Neural progenitor cell (in vitro differentiated cells): Measurements from ENCODE around the gene COLEC12.

ENCODE experiments used
- CTCF ChIP-seq: fragments of 200-600 bp; sonication (generic); IDR thresholded peaks from 2 replicates; pipeline ENCODE4 v1.5.1; 2017; ENCODE audit warnings: antibody characterized with exemption, mild to moderate bottlenecking
- EZH2 ChIP-seq: fragments of 200-600 bp; sonication (generic); IDR thresholded peaks from 2 replicates; pipeline ENCODE4 v1.6.1; 2017; ENCODE audit warnings: antibody characterized with exemption, mild to moderate bottlenecking, moderate library complexity

- TF ChIP-seq CTCF, result no peak
- no peak for TF ChIP-seq EZH2
These were observed 73.5 kb downstream of the COLEC12 start for GRCh38 chr18:427005-427404.
